ENCODE data around the gene PREPL. TPM values are rescaled to one million over a fixed set of nuclear protein-coding genes. Genes with fewer than 3 reads are reported as not detected.

The PREPL gene
- total and polyA plus RNA-seq, 9 of the 15 experiments (the other 6 are each of a cell fraction or from before 2014, with no cell fraction given) = 11.6 to 58.9 (median 27.2) TPM

GRCh38 chr2:44364604-44365003, 3.3 kb upstream of the PREPL start (continued):
- TF ChIP-seq TFE3 (CRISPR knock-in tag; IDR thresholded peaks at IDR 0.05) (no peak), NFIC (IDR thresholded peaks at IDR 0.05) (peak; percentile 48; the same call in 1 of the 2 replicates), TAF7 (tag; IDR thresholded peaks at IDR 0.05) (no peak), AFF4 (CRISPR knock-in tag; IDR thresholded peaks at IDR 0.05) (no peak), CBFA2T2 (conservative IDR thresholded peaks at IDR 0.05) (peak; percentile 85), TCF3 (CRISPR knock-in tag; IDR thresholded peaks at IDR 0.05) (peak; percentile 85), ZMIZ1 (IDR thresholded peaks at IDR 0.05; ENCODE audit: low read depth in 2 of 2, low read length in 2 of 2) (no peak), PHB (CRISPR knock-in tag; IDR thresholded peaks at IDR 0.05) (no peak), MAX (CRISPR knock-in tag; IDR thresholded peaks at IDR 0.05) (peak; percentile 83), DPF2 (IDR thresholded peaks at IDR 0.05) (peak; percentile 41; the same call in 1 of the 2 replicates), ZNF696 (CRISPR knock-in tag; conservative IDR thresholded peaks at IDR 0.05) (no peak), ID3 (CRISPR knock-in tag; IDR thresholded peaks at IDR 0.05) (no peak), ID3 (tag; IDR thresholded peaks at IDR 0.05) (0 out of 2 replicates have a peak, but pooled peaks have one; percentile 66), TEAD4 (IDR thresholded peaks at IDR 0.05; ENCODE audit: low read length) (peak; percentile 90), TEAD4 (CRISPR knock-in tag; IDR thresholded peaks at IDR 0.05; ENCODE audit: borderline replicate concordance) (no peak), NCOR1 (IDR thresholded peaks at IDR 0.05) (peak; percentile 61), MITF (IDR thresholded peaks at IDR 0.05) (no peak), TAL1 (IDR thresholded peaks at IDR 0.05) (peak; percentile 72)

All from K562 (cell line).